GM18873 (cell line): ENCODE results near the gene PSMD1.

ENCODE experiments used
- ATAC-seq: cut with Tn5 transposase; IDR thresholded peaks from one replicate; pipeline ENCODE4 v1.9.1; 2021; ENCODE audit warnings: mild to moderate bottlenecking, moderate library complexity, moderate number of reproducible peaks; ENCODE audit not compliant: unreplicated experiment, low FRiP score

PSMD1 gene

DNA sequence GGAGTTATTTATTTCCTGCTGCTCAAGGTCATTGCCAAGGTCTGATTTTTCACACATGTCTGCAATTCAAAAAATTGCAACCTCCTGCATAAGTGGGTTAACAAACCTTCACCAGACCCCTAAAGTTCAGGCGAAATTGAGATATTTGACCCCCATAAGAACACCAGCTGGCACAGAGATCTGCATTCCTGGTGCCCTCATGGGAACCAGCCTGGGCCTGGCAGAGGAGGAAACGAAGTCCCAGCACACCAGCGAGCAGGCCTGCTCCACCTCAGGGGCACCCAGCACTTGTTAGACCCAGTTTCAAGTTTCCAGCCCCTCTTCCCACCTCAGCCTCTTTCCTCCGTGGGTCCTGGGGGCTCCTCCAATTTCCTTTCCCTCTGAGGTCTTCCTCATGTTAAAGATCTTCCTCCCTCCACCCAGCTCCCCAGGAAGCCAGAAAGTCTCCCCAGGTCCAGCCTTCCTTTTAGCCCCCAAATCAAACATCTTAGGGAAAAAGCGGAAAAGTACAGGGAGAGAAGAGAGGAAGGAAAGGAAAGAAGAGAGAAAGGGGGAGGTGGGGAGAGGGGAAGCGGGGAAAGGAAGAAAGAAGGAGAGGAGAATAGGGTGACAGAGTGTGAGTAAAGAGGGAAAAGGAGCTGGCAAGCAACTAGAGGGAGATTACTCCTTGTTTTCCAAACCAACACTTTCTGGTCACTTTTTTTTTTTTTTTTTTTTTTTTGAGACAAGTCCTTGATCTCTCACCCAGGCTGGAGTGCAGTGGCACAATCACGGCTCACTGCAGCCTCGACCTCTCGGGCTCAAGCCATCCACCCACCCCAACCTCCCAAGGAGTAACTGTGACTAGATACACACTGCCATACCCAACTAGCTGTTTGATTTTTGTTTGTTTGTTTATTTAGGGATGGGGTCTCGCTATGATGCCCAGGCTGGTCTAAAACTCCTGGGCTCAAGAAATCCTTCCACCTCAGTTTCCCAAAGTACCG is 23.2 kb upstream of the PSMD1 start:
- ATAC-seq = no peak

- no peak for ATAC-seq
These were observed 22.3 kb upstream of the PSMD1 start for GRCh38 chr2:231034291-231034882.

GRCh38 chr2:231036131-231036530 is 20.5 kb upstream of the PSMD1 start:
- no peak for ATAC-seq

DNA sequence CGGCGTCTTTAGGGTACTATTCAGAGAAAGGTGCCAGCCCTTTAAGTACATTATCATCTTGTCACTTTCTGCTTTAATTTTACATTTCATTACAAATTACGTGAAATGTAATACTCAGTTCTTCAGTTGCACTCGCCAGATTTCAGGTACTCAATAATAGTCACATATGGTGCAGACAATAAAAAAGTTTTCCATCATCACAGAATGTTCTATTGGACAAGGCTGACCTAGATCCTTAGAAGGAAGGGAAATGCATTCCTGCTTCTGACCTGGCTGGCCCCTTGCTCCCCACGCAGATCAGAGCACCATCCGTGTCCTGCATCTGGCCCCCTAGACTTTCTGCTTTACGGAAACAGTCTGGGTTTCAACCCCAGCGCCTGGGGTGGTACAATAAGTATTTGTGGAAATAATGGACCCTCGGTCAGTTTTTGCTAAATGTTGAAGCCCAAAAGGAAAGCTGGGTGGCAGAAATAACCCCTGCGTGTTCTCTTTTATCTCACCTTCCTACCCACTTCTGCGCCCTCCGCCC is 20.0 kb upstream of the PSMD1 start:
- ATAC-seq = no peak

DNA sequence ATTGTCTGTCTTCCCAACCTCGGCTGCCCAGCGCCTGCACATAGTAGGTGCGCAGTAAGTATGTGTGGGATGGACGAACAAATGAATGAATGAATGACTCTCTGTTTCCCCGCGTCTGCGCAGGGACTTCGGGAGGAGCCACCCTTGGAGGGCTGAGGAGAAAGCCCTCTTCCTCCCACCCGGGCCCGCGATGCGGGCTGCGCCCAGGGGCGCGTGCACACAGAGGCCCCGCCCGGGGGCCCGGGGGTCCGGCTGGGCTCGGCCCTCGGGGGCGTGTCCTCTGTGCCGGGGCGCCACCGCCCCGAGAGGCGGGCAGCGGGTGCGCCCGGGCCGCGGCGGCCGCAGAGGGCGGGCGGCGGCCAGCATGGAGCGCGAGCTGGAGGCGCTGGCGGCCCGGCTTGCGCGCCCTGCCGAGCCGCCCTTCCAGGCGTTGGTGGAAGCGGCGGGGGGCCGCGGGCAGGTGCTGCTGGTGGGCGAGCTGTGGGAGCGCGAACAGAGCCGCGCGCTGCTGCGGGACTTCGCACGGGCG is 19.4 kb upstream of the PSMD1 start, which contains the start of gene C2orf72:
Gene C2orf72, plus strand, starts transcription at position 322 of the 529 bp plus-strand sequence. Its CDS starts 43 bp downstream, at position 365.
- no peak for ATAC-seq

DNA sequence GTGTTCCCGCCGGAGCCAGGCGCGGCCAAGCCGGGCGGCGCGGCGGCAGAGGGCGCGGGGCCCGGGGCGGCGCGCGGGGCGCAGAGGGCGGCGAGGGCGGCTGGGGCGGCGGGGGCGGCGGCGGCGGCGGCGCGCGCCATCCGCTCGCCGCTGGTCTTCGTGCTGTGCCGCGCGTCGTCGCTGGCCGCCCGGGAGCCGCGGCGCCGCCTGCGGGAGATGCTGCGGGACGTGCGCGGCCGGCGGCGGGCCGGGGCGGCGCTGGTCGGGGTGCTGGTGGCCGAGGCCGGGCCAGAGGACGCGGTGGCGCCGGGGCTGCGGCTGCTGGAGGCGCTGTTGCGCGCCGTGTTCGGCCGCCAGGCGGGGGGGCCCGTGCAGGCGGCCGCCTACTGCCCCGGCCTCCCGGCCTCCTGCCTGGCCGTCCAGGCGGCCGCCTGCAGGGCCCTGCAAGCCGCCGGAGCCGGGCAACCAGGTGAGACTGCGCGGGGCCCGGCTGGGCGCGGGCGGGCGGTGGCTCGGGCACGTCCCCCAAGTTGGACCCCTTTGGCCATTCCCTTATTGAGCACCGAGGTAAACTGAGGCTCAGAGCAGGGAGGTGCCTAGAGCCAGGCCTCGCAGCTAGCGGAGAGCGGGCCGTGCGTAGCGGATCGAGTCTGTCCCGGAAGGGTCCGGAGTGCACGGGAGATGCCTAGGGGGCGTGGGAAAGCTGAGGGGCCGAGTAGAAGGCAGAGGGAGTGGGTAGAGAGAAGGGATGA is 18.8 kb upstream of the PSMD1 start:
- no peak for ATAC-seq

DNA sequence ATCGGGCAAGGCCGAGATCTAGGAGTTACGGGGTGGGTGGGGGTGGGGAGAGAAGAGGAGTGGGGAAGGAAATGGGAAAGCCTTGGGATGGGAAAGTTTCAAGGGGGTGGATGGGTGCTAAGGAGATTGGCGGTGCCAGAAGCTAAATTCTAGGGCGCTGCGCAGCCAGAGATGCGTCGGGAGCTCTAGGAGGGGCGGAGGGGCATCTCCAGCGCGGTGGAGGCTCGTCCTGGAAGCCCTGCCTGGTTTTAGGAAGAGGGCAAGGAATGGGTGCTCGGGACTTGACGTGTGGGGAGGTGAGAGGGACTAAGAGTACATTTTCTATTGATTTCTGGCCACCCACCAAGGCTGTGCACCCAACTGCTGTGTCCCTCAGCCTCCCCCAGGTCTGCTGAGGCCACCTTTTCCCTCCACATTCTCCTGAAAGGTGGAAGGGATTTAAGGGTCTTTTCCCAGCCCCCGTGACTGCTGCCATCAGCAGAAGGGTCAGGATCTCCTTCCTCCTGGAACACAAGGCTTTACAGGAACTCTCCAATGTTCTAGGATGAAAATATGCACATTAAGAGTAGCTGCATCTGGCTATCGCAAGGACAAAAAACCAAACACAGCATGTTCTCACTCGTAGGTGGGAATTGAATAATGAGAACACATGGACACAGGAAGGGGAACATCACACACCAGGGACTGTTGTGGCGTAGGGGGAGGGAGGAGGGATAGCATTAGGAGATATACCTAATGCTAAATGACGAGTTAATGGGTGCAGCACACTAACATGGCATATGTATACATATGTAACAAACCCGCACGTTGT is 18.0 kb upstream of the PSMD1 start:
- ATAC-seq = no peak

- no peak for ATAC-seq
These were observed 17.4 kb upstream of the PSMD1 start for GRCh38 chr2:231039294-231039664.

DNA sequence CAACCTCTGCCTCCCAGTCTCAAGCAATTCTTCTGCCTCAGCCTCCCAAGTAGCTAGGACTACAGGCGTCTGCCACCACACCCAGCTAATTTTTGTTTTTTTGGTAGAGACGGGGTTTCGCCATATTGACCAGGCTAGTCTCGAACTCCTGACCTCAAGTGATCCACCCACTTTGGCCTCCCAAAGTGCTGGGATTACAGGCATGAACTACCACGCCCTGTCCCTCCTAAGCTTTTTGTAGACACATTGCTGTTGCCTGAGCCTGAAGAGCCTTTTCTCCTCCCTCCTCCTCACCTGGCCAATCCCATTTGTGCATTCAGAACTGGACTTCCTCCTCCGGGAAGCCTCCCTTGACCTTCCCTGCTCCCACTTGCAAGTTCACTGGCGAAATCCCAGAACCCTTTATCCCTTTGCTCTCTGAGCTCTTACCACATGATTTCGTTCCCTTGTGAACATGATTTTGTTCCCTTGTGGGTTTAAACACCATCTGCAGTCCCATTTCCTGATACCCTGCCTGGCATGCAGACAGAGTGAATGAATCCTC is 16.8 kb upstream of the PSMD1 start:
- ATAC-seq = no peak

DNA sequence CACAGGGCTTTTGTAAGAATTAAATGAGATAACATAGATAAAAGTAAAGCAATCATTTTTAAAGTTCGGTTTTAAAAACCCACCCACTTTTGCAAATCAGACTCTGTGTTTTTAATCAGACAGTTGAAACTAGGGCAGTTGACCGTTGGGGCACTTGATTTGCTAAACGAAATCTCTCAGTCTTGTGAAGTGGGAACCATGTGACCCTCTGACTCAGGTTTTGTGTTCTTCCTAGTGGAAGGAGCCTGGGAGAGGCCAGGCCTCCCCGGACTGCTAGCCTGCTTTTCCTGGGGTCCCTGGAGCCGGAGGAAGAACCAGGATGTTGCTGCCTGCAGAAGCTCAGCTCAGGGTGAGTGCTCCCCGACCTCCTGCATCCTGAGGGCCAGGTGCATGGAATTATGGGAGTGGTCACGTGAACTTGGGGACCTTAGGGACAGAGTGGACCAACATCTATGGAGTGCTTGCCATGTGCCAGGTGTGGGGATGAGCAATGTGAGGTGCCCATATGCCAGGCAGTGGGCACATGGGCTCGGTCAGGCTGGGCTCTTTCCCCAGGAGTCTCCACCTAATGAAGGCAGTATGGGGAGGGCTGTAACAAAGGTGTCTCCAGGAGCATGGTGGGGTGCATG is 15.5 kb upstream of the PSMD1 start:
- no peak for ATAC-seq

DNA sequence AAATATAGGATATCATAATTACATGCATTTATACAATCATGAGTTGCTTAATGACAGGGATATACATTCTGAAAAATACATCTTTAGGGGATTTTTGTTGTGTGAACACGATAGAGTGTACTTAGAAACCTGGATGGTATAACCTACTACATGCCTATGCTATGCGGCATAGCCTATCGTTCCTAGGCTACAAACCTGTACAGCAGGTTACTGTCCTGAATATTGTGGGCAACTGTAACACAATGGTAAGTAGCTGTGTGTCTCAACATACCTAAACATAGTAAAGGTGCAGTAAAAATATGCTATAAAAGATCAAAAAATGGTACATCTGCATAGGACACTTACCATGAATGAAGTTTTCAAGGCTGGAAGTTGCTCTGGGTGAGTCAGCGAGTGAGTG is 12.9 kb upstream of the PSMD1 start:
- ATAC-seq = no peak

DNA sequence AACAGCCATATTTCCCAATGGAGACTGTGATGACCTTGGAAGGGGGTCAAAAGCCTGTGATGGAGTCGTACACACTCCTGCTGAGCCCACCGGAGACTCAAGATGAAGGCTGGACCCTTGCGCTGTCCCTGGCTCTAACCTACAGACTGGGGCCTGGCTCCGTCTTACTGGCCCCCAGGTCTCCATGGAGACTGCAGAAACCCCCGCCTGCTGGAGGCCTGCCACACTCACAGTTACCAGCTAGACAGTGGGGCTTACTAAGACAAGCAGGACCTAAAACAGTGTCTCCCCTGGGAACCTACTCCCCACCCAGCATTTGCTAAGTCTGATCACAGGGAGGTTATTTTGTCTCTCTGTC is 9.8 kb upstream of the PSMD1 start:
- no peak for ATAC-seq

DNA sequence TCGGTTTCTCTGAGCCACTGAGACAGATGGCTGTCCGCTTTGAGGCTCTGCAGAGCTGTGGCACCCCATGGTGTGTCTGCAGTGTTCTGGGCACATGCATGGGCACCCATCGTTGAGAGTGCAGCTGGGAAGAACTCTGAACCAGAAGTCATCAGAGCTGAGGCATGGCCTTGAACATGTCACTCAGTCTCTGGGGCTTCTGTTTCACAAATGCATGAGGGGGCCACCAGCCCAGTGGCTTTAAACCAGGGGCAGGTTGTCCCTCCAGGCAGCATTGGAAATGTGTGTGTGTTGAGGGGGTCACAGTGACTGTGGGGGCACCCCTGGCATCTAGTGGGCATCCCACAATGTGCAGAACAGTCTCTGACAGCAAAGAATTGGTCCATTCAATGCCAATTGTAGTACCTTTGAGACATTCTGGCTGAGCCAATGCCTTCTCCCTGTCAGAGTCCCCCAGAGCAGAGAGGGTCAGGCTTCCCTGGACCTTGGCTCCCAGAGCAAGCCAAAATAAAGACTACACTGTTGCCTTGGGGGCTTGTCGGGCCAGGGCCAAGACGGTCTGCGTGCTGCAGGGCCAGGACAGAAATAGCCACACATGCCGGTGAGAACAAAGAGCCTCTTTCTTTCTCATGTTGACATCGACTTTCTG is 9.3 kb upstream of the PSMD1 start:
- ATAC-seq = no peak

GRCh38 chr2:231047923-231048915 is 8.4 kb upstream of the PSMD1 start:
- no peak for ATAC-seq

- ATAC-seq = no peak
These were observed 7.2 kb upstream of the PSMD1 start for GRCh38 chr2:231049286-231050017.

DNA sequence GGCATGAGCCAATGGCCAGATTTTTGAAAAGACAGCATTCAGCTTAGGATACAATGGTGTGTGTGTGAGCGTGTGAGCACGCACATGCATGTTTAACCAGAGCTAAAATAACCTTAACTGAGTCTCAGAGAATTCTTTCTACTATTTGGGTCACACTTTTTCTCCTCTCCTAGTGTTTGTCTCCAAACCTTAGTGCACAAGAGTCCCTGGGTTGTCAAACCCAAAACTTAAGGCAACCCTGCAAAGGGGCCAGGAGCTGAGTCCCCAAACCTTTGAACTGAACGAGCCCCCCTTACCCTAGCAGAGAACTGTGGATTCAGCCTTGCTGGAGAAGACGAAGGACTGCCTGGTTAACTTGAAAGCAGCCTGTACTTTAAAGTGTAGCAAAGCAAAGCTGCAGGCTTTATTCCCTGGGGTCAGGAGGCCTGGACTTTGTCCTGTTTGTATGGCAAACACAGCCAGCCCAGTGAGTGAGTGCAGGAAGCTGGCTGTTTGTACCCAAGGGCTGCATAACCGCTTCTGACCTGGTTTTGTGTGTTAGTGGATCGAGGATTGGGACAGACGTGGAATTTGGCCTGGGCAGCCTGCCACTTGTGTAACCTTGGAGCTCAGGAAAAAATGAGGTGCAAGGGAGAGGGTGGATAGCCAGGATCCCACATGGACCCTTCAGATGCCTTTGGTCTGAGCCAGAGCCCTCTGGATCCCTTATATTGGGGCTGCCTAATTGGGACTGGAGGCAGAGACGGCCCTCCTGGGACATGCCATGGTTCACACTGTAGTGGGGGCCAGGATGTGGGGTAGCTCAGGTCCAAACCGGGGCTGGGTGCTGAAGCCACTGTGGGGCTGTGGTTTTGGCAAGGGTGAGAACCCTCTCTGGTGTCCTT is 6.4 kb upstream of the PSMD1 start:
- ATAC-seq = no peak
